Osteocyte (in vitro differentiated cells): ENCODE data around the gene CHRDL2. TPM values are rescaled to one million over a fixed set of nuclear protein-coding genes. Genes with fewer than 3 reads are reported as not detected.

Experiments
- DNase-seq: peaks from one replicate; pipeline ENCODE4 v3.0.0; 2021; ENCODE audit warnings: mixed read lengths; ENCODE audit not compliant: unreplicated experiment; ENCODE audit errors: extremely low spot score
- H3K27ac Mint-ChIP-seq: one replicate; pipeline ENCODE4 v1.8.0; 2021; ENCODE audit warnings: mild to moderate bottlenecking, mixed read lengths; ENCODE audit not compliant: unreplicated experiment
- H3K27me3 Mint-ChIP-seq: one replicate; pipeline ENCODE4 v1.8.0; 2021; ENCODE audit warnings: mixed read lengths; ENCODE audit not compliant: unreplicated experiment
- H3K36me3 Mint-ChIP-seq: one replicate; pipeline ENCODE4 v1.8.0; 2021; ENCODE audit warnings: mixed read lengths; ENCODE audit not compliant: unreplicated experiment
- H3K4me1 Mint-ChIP-seq: one replicate; pipeline ENCODE4 v1.8.0; 2021; ENCODE audit warnings: mixed read lengths; ENCODE audit not compliant: unreplicated experiment
- H3K4me3 Mint-ChIP-seq: one replicate; pipeline ENCODE4 v1.8.0; 2021; ENCODE audit warnings: mild to moderate bottlenecking, moderate library complexity, mixed read lengths; ENCODE audit not compliant: unreplicated experiment
- H3K9me3 Mint-ChIP-seq: one replicate; pipeline ENCODE4 v1.8.0; 2021; ENCODE audit warnings: mixed read lengths; ENCODE audit not compliant: unreplicated experiment
- total RNA-seq: library from RNA; stranded (reverse); gene quantifications from 2 replicates; pipeline ENCODE4 v1.2.1, GENCODE V29; 2021
- TF ChIP-seq, protein P1 (sequence below): fragments of 200-600 bp; sonication (generic); IDR thresholded peaks from 2 replicates; pipeline ENCODE4 v1.5.0; 2021; ENCODE audit warnings: antibody characterized with exemption, mild to moderate bottlenecking, moderate library complexity

CHRDL2 gene
- total RNA-seq, 1 donor from 2014 or later: not detected

DNA sequence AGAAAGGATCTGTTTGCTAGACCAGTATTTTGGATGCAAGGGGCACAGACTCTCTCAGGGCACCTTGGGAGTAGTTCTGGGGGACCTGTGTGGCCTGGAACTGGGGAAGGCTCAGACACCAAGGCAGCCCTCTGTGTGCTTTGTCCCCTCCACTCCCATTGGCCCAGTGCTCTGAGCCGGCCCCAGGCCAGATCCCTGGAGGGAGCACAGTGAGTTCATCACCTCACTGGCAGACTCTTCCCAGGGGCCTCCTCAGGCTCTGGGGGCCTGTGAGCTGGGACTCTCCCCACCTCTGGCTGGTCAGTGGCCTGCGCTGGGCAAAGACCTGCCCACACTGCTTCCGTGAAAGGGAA is 51.7 kb downstream of the CHRDL2 start:
- TF ChIP-seq, protein P1, sequence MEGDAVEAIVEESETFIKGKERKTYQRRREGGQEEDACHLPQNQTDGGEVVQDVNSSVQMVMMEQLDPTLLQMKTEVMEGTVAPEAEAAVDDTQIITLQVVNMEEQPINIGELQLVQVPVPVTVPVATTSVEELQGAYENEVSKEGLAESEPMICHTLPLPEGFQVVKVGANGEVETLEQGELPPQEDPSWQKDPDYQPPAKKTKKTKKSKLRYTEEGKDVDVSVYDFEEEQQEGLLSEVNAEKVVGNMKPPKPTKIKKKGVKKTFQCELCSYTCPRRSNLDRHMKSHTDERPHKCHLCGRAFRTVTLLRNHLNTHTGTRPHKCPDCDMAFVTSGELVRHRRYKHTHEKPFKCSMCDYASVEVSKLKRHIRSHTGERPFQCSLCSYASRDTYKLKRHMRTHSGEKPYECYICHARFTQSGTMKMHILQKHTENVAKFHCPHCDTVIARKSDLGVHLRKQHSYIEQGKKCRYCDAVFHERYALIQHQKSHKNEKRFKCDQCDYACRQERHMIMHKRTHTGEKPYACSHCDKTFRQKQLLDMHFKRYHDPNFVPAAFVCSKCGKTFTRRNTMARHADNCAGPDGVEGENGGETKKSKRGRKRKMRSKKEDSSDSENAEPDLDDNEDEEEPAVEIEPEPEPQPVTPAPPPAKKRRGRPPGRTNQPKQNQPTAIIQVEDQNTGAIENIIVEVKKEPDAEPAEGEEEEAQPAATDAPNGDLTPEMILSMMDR: no peak
- peaks cover 5% of the 10 kb centered on the region for H3K4me1 Mint-ChIP-seq
- H3K9me3 Mint-ChIP-seq: no peaks in the 10 kb centered on the region
- DNase-seq: peak; percentile 82
- H3K27ac Mint-ChIP-seq: no peak overlapping the region
- H3K27me3 Mint-ChIP-seq: no peaks in the 10 kb centered on the region
- no peaks in the 10 kb centered on the region for H3K36me3 Mint-ChIP-seq
- no peak overlapping the region for H3K4me3 Mint-ChIP-seq

DNA sequence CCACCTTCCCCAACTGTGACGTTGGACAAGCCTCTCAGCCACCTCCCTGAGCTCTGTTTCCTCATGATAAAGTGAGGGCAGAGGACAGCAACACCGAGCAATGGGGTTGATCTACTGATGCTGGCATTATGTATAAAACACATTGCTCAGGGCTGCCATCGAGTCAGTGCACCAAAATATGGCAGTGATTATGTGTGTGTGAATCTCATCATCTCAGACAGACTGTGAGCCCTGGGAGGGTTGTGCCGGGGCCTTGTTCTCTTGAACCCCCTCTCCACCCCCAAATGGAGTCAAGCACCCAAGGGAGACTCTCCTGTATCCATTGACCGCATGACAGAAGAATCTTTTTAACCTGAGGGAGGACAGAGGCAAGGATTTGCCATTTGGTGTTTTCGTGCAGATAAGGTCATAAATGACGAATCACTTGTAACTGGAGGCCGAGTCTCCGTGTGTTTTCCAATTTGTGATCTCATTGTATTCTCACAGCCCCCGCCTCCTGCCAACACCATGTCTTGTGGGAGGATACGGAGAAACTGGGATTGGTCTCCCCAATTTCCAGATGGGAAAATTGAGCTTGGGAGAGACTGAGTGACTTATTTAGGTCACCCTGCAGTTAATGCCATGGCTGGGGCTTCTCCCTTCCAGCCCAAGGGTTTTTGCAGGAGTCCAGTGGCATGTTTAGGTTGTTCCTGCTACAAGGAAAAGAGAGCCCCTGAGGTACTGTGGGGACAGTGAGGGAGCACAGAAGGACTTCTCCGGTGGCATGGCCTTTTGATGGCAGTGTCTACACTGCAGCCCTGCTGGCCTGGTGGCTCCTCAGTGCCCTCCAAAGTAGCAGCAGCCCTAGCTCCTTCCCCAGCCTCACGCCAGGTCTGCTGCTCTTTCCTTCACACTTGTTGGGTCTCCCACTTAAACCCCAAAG is 52.4 kb downstream of the CHRDL2 start:
- Mint-ChIP-seq H3K36me3 (no peaks in the 10 kb centered on the region), H3K4me1 (peaks cover 2% of the 10 kb centered on the region)

DNA sequence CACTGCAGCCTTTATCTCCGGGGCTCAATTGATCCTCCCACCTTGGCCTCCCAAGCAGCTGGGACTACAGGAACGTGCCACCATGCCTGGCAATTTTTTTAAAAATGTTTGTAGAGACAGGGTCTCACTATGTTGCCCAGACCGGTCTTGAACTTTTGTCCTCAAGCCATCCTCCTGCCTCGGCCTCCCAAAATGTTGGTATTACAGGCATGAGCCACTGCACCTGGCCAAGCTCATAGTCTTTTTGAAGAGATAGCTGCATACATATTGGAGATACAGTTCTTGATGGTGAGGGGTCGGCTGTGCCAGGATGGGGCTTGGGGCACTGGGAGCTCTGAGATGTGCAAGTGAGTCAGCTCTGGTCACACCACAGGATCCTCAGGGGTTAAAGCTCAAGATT is 53.2 kb downstream of the CHRDL2 start:
- no peaks in the 10 kb centered on the region for H3K36me3 Mint-ChIP-seq

More for the DNA sequence above, 52.4 kb downstream of the CHRDL2 start:
- H3K4me3 Mint-ChIP-seq: no peak overlapping the region
- TF ChIP-seq, protein P1: no peak
- no peak overlapping the region for H3K27ac Mint-ChIP-seq
- no peaks in the 10 kb centered on the region for H3K9me3 Mint-ChIP-seq
- peak; percentile 64 for DNase-seq
- H3K27me3 Mint-ChIP-seq: no peaks in the 10 kb centered on the region

DNA sequence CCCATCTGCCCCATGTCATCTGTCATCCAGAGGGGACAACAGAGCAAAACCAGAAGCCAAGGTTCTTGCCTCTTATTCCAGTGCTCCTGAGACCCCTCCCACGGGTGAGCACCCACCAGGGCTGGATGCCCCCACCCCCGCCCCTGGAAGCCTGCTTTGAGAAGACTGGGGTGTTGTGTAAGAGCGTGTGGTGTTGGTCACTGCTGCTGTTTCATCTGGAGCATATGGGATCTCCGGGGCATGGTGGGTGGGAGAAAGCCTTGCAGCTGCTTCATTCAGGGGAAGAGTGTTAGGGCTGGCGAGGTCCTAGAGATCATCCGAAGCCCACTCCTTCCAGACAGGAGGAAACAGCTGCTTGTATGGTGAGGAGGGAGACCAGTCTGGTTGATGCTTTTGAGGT is 54.1 kb downstream of the CHRDL2 start:
- Mint-ChIP-seq H3K36me3 (no peaks in the 10 kb centered on the region), H3K4me1 (peaks cover 16% of the 10 kb centered on the region), H3K4me3 (no peak overlapping the region), H3K9me3 (no peaks in the 10 kb centered on the region), H3K27ac (no peak overlapping the region), H3K27me3 (no peaks in the 10 kb centered on the region)
- TF ChIP-seq, protein P1: no peak
- DNase-seq: peak; percentile 34

More for the DNA sequence above, 53.2 kb downstream of the CHRDL2 start:
- Mint-ChIP-seq H3K4me3 (no peak overlapping the region), H3K4me1 (peaks cover 8% of the 10 kb centered on the region), H3K9me3 (no peaks in the 10 kb centered on the region), H3K27ac (no peak overlapping the region), H3K27me3 (no peaks in the 10 kb centered on the region)
- TF ChIP-seq, protein P1: no peak
- DNase-seq: peak; percentile 72

DNA sequence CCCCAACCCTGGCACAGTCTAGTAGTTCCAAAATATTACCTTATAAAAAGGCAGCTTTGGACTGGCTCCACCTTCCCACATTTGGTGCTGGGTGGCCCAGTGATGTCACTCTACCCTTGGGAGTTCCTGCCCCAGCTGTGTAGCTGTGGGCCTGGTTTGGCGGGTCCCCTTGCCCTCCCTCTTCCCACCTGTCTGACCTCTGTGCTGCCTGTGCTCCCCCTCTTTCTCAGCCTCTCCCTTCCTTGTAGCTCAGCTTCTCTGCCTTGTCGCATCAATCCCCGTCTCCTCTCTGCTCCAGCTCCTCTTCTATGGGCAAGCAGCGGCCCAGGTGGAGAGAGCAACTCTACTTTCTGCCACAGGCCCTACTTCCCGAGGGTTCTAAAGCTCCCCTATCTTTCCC is 54.6 kb downstream of the CHRDL2 start:
- Mint-ChIP-seq H3K4me1 (peaks cover 20% of the 10 kb centered on the region), H3K36me3 (no peaks in the 10 kb centered on the region), H3K27ac (no peak overlapping the region), H3K27me3 (no peaks in the 10 kb centered on the region), H3K9me3 (no peaks in the 10 kb centered on the region), H3K4me3 (no peak overlapping the region)
- TF ChIP-seq, protein P1: no peak
- peak; percentile 46 for DNase-seq
